Activated CD4-positive, alpha-beta T cell treated with anti-CD3 and anti-CD28 coated beads for 4 hours (primary cell): ENCODE data around the gene R3HDM2.
"Not testable (repeated sequence)": the region's sequence is repeated elsewhere in the genome, so short reads cannot be mapped to it uniquely, and the experiment has no call there.

ENCODE experiments used
- DNase-seq, 2 donors: peaks; one replicate each; pipeline ENCODE4 v3.0.0-alpha.2; 2020

Gene R3HDM2

GRCh38 chr12:57452181-57452936, 21.5 kb upstream of the R3HDM2 start:
- no peak for DNase-seq

GRCh38 chr12:57451233-57451778, 20.5 kb upstream of the R3HDM2 start:
- DNase-seq: no peak

DNA sequence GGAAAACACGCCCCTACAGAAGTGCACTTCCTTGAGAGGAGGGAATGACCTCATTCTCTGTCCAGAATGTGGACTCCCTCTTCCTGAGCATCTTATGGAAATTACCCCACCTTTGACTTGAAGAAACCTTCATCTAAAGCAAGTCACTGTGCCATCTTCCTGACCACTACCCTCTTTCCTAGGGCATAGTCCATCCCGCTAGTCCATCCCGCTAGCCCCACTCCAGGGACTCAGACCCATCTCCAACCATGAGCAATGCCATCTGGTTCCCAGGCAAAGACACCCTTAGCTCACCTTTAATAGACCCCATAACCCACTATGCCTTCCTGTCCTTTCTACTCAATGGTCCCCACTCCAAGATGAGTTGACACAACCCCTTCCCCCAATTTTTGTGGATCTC, 19.2 kb upstream of the R3HDM2 start:
- no peak for DNase-seq

DNA sequence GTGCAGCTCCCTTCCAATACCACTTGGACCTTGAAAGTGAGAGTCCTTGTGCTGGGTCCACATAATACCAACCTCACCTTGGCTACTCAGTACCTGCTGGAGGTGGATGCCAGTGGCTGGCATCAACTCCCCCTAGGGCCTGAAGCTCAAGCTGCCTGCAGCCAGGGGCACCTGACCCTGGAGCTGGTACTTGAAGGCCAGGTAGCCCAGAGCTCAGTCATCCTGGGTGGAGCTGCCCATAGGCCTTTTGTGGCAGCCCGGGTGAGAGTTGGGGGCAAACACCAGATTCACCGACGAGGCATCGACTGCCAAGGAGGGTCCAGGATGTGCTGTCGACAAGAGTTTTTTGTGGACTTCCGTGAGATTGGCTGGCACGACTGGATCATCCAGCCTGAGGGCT, 18.5 kb upstream of the R3HDM2 start:
- no peak for DNase-seq

GRCh38 chr12:57448669-57449068, 17.8 kb upstream of the R3HDM2 start:
- no peak for DNase-seq

GRCh38 chr12:57446292-57446960, 15.6 kb upstream of the R3HDM2 start:
- DNase-seq: no peak

DNA sequence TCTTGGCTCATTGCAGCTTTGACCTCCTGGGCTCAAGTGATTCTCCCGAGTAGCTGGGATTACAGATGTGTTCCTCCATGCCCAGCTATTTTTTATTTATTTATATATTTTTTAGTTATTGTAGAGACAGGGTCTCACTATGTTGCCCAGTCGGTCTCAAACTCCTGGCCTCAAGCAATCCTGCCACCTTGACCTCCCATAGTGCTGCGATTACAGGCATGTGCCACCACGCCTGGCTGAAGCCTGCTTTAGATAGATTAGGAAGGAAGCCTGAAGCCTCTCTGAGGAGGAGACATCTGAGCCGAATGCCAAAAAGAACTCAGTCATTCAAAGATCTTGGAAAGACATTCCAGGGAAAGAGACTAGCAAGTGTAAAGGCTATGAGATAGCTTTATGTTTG, 13.9 kb upstream of the R3HDM2 start:
- DNase-seq: no peak

DNA sequence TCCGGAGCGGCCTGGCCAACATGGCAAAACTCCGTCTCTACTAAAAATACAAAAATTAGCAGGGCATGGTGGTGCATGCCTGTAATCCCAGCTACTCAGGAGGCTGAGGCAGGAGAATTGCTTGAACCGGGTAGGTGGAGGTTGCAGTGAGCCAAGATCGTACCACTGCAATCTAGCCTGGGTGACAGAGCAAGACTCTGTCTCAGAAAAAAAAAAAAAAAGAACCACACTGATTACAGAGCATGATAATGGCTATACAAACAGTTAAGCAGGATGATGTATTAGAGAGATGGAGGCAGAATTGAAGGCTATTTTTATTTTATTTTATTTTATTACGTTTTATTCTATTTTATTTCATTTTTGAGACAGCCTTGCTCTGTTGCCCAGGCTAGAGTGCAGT, 13.5 kb upstream of the R3HDM2 start:
- not testable (repeated sequence) for DNase-seq

DNA sequence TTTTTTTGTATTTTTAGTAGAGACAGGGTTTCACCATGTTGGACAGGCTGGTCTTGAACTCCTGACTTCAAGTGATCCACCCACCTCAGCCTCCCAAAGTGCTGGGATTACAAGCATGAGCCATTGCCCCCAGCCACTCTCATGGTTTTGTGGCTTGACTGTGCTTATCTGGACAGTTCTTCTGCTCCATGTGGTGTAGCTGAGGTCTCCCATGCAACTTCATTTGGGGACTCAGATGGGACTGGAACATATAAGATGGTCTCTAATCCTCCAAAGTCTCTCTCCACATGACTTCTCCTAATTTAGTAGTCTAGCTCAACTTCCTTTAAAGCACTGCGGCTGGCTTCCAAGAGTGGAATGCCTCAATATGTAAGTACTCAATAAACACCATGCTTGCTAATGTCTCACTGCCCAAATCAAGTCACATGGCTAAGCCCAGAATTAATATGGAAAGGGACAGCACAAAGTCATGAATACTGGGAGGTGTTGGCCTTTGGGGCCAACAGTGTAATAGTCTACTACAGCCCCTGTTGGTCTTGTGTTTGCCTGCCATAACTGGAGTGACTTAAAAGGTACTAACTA, 11.1 kb upstream of the R3HDM2 start:
- DNase-seq: no peak

DNA sequence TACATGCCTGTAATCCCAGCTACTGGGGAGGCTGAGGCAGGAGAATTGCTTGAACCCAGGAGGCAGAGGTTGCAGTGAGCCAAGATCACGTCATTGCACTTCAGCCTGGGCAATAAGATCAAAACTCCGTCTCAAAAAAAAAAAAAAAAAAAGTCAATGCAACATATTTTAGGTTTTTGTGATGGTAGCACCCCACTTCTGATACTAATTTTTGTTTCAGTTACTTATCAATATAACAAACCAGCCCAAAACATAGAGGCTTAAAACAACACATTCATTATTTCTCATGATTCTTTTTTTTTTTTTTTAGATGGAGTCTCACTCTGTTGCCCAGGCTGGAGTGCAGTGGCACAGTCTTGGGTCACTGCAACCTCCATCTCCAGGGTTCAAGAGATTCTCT, 10.6 kb upstream of the R3HDM2 start:
- not testable (repeated sequence) for DNase-seq

- DNase-seq: no peak
Observed at GRCh38 chr12:57439762-57440266, 9.0 kb upstream of the R3HDM2 start.

DNA sequence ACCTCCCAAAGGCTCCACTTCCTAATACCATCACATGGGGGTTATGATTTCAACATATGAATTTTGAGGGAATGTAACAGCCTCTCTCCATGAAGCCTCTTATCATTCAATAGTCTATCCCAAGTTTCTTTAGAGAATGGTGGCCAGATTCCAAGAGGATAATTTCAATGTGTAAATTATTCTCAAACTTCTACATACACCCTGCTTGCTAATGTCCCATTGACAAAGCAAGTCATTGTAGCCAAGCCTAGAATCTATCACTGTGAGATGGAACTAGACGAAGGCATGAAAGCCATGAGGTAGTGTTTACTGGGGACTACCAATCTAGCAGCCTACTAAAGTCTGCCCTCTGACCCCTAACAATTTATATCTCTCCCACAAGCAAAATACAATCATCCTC, 7.6 kb upstream of the R3HDM2 start:
- DNase-seq: no peak

GRCh38 chr12:57435293-57435692, 4.5 kb upstream of the R3HDM2 start:
- no peak for DNase-seq

DNA sequence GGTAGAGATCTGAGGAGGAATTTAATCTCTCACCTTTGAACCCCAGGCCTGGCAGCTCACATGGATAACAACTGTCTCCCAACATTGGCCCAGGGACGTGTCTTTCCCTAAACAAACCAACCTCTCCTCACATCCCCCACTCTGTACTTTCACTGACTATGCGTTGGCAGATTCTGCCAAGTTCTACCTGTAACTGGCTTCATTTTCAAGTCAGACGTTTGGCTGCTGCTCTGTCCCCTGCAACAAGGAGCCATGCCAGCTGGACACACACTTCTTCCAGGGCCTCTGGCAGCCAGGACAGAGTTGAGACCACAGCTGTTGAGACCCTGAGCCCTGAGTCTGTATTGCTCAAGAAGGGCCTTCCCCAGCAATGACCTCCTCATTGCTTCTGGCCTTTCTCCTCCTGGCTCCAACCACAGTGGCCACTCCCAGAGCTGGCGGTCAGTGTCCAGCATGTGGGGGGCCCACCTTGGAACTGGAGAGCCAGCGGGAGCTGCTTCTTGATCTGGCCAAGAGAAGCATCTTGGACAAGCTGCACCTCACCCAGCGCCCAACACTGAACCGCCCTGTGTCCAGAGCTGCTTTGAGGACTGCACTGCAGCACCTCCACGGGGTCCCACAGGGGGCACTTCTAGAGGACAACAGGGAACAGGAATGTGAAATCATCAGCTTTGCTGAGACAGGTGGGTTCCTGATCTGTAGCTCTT, 3.8 kb upstream of the R3HDM2 start, which contains the start of gene INHBC:
Gene INHBC (plus strand): TSS at position 268 of the 707 bp plus-strand sequence. CDS start 103 bp downstream, at position 371.
- no peak for DNase-seq

GRCh38 chr12:57433370-57433769, 2.5 kb upstream of the R3HDM2 start:
- DNase-seq: no peak

- no peak for DNase-seq
Observed at GRCh38 chr12:57431654-57432188, 878 bp upstream of the R3HDM2 start.

DNA sequence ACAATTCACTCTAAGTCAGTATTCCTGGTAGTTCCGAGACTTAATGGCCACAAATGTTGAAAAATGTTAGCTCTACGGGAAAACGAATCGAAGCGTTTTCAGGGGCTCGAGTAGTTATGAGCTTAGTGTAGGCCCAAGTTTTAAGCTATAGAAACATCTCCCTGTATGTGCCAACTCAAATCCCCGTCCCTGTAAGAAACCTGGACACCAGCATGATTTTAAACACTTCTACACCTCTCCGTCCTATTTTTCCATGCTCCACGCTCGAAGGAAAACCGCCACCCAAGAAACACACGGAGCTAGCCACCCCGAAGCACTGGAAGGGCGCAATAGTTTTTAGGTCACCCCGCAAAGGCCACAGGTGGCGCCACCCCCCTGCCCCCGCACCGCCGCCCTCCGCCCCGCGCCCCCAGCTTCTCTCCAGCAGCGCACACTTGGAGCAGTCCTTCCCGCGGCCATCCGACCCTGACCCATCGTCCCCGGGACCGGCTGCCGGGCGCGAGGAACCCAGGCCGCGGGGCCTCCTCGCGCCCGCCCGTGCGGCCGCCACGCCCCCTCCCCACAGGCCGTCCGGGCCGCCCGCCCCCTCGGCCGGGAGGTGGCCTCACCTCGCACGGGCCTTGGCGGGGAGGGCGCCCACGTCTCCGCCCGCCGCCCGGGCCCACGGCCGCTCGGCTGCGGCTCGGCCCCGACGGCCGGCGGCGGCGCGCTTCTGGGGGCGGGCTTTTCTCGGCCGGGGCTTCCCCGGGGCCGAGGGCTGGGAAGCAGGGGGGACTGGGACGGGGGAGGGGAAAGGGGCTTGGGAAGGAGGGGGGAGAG, 522 bp downstream of the R3HDM2 start:
- DNase-seq: no peak

DNA sequence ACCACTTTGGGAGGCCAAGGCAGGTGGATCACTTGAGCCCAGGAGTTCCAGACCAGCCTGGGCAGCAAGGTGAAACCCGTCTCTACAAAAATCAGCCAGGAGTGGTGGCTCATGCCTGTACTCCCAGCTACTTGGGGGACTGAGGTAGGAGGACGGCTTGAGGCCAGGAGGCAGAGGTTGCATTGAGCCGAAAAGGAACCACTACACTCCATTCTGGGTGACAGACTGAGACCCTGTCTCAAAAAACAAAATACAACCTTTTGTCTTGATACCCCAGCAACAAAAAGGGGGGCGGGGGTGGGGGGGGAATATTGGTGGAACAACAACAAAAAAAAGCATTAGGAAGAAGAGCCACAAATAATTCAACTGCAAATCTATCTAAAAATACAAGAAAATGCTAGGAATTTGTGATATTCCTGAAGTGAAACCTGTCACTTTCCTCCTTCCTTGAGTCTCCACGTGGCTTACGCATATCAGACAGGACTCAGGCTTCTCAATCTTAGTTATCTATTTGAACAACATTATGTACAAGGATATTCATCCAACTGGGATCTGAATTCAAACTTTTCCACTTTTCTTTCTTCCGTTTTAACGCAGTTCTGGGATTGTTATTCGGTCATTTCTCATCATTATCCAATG, 1.3 kb downstream of the R3HDM2 start:
- DNase-seq: no peak

GRCh38 chr12:57428965-57429364, 1.9 kb downstream of the R3HDM2 start:
- no peak for DNase-seq

DNA sequence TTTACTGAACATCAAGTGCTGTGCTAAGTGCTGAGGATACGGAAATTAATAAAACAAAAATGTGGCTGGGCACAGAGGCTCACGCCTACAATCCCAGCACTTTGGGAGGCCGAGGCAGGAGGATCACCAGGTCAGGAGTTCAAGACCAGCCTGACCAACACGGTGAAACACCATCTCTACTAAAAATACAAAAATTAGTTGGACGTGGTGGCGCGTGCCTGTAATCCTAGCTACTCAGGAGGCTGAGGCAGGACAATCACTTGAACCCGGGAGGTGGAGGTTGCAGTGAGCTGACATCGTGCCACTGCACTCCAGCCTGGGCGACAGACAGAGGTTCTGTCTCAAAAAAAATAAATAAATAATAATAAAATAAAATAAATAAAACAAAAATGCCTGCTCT, 3.9 kb downstream of the R3HDM2 start:
- not testable (repeated sequence) for DNase-seq

DNA sequence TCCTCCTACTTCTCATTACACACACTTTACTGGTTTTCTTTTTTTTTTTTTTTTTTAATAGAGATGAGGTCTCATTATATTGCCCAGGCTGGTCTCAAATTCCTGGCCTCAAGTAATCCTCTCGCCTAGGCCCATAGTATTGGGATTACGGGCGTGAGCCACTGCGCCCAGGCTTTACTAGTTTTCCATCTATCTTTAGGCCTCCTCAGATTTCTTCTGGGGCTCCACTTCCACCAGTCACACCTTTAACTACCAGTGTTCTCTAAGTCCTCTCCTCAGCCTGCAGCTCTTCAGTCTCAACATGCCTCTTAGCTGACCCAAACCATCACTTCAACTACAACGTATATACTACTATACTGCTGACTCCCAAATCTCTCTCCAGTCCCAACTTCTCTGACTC, 10.4 kb downstream of the R3HDM2 start:
- DNase-seq: no peak
